Mammary epithelial cell (primary cell): ENCODE data around the gene CCDC178.

Source experiments
- EZH2 ChIP-seq: IDR thresholded peaks from 2 replicates; pipeline ENCODE4 v1.6.1; 2012; ENCODE audit warnings: low read length, inconsistent platforms, borderline replicate concordance
- TF ChIP-seq, protein P1 (sequence below), 2 donors: IDR thresholded peaks in 1 of 2; conservative IDR thresholded peaks in 1 of 2; 2 replicates each; pipeline ENCODE4 v1.5.1; 2011 to 2012; ENCODE audit warnings: inconsistent platforms in 2 of 2, low read length in 2 of 2, mild to moderate bottlenecking in 2 of 2, control low read depth in 1 of 2, low read depth in 1 of 2; ENCODE audit not compliant: insufficient read depth in 1 of 2; ENCODE audit errors: extremely low read depth in 1 of 2

DNA sequence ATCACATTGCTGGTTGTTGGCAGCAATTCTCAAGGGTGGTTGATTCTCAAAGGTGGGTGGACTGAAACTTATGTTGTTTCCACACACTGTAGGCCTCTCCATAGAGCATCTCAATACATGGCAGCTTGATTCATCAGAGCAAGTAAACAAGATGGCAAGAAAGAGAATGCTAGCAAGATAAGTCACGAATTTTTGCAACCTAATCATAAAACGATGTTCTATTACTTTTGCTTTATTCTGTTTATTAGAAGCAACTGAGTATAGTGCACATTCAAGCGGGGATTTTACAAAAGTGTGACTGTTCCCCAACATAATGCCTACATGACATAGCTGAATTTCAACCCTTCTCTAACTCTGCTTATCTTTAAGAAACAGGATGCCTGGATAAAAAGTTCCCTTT, 136.2 kb downstream of the CCDC178 start:
- TF ChIP-seq, protein P1, sequence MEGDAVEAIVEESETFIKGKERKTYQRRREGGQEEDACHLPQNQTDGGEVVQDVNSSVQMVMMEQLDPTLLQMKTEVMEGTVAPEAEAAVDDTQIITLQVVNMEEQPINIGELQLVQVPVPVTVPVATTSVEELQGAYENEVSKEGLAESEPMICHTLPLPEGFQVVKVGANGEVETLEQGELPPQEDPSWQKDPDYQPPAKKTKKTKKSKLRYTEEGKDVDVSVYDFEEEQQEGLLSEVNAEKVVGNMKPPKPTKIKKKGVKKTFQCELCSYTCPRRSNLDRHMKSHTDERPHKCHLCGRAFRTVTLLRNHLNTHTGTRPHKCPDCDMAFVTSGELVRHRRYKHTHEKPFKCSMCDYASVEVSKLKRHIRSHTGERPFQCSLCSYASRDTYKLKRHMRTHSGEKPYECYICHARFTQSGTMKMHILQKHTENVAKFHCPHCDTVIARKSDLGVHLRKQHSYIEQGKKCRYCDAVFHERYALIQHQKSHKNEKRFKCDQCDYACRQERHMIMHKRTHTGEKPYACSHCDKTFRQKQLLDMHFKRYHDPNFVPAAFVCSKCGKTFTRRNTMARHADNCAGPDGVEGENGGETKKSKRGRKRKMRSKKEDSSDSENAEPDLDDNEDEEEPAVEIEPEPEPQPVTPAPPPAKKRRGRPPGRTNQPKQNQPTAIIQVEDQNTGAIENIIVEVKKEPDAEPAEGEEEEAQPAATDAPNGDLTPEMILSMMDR (conservative IDR thresholded peaks at IDR 0.05 in 1 of 2, IDR thresholded peaks at IDR 0.05 in 1 of 2; ENCODE audit: extremely low read depth in 1 of 2, insufficient read depth in 1 of 2, low read depth in 1 of 2, low read length in 2 of 2) = no peak
- TF ChIP-seq EZH2 = no peak
